PC-3 (cell line): ENCODE measurements around the gene PRPSAP2. TPM values are rescaled to one million over a fixed set of nuclear protein-coding genes. Genes with fewer than 3 reads are reported as not detected.

ENCODE experiments used
- ATAC-seq: fragments of 200-7000 bp; cut with Tn5 transposase; 2 replicates; pipeline ENCODE4 v1.9.1; 2020; ENCODE audit warnings: mild to moderate bottlenecking, moderate library complexity
- BruUV-seq: library from RNA; stranded (reverse); fragments of 400-500 nt; replicated peaks from 2 replicates; lab custom pipeline; 2021; lab: Mats Ljungman, UMichigan
- CTCF ChIA-PET: fragments of 300-600 bp; sonication (Branson Sonifier 250); formaldehyde crosslinking; loops from one replicate; lab custom pipeline; 2022; ENCODE audit warnings: antibody characterized with exemption; lab: Charles Lee
- POLR2A ChIA-PET: fragments of 300-600 bp; sonication (Branson Sonifier 250); formaldehyde crosslinking; loops from one replicate; lab custom pipeline; 2022; ENCODE audit warnings: antibody characterized with exemption; ENCODE audit not compliant: unreplicated experiment; lab: Charles Lee
- DNase-seq: peaks from one replicate; pipeline ENCODE4 v3.0.0-alpha.2; 2015
- H2AFZ ChIP-seq: fragments of 300-600 bp; sonication (generic); 2 replicates; pipeline ENCODE4 v1.6.0; 2016; ENCODE audit warnings: antibody characterized with exemption, low read length
- H3F3A ChIP-seq: fragments of 300-600 bp; sonication (generic); one replicate; pipeline ENCODE4 v1.6.0; 2017; ENCODE audit warnings: antibody characterized with exemption, low read length, control low read depth, mild to moderate bottlenecking; ENCODE audit not compliant: unreplicated experiment
- H3K27ac ChIP-seq: fragments of 300-600 bp; sonication (generic); 2 replicates; pipeline ENCODE4 v1.5.1; 2016; ENCODE audit warnings: mild to moderate bottlenecking, low read length
- H3K27me3 ChIP-seq: fragments of 300-600 bp; sonication (generic); 2 replicates; pipeline ENCODE4 v1.6.1; 2016; ENCODE audit warnings: low read length, mixed read lengths
- H3K36me3 ChIP-seq: fragments of 300-600 bp; sonication (generic); 2 replicates; pipeline ENCODE4 v1.6.1; 2016; ENCODE audit warnings: low read depth, mixed run types, low read length, mixed read lengths
- H3K4me1 ChIP-seq: fragments of 300-600 bp; sonication (generic); 2 replicates; pipeline ENCODE4 v1.5.1; 2016; ENCODE audit warnings: low read length; ENCODE audit not compliant: insufficient read depth
- H3K4me2 ChIP-seq: fragments of 300-600 bp; sonication (generic); 2 replicates; pipeline ENCODE4 v1.6.0; 2016; ENCODE audit warnings: low read length
- H3K4me3 ChIP-seq: fragments of 300-600 bp; sonication (generic); 2 replicates; pipeline ENCODE4 v1.5.1; 2016; ENCODE audit warnings: mild to moderate bottlenecking, low read length, mixed read lengths
- H3K79me2 ChIP-seq: fragments of 300-600 bp; sonication (generic); 2 replicates; pipeline ENCODE4 v1.6.1; 2017; ENCODE audit warnings: low read length, mixed read lengths
- H3K9ac ChIP-seq: fragments of 300-600 bp; sonication (generic); 2 replicates; pipeline ENCODE4 v1.6.0; 2016; ENCODE audit warnings: mild to moderate bottlenecking, low read length
- H3K9me2 ChIP-seq: fragments of 300-600 bp; sonication (generic); replicated peaks from 2 replicates; pipeline ENCODE4 v1.6.1; 2016; ENCODE audit warnings: mixed run types, low read length, mixed read lengths
- H3K9me3 ChIP-seq: fragments of 300-600 bp; sonication (generic); 2 replicates; pipeline ENCODE4 v1.6.1; 2016; ENCODE audit warnings: low read length, mixed read lengths
- H4K20me1 ChIP-seq: fragments of 300-600 bp; sonication (generic); 2 replicates; pipeline ENCODE4 v1.6.1; 2016; ENCODE audit warnings: low read length, mixed read lengths
- CTCF ChIP-seq: fragments of 300-600 bp; sonication (generic); conservative IDR thresholded peaks from 2 replicates; pipeline ENCODE4 v1.5.1; 2017; ENCODE audit warnings: antibody characterized with exemption, low read depth, mild to moderate bottlenecking, low read length
- EZH2 ChIP-seq: fragments of 300-600 bp; sonication (generic); IDR thresholded peaks from one replicate; pipeline ENCODE4 v1.6.1; 2017; ENCODE audit warnings: antibody characterized with exemption, mild to moderate bottlenecking, low read length; ENCODE audit not compliant: unreplicated experiment
- EZH2phosphoT487 ChIP-seq: fragments of 300-600 bp; sonication (generic); IDR thresholded peaks from 2 replicates; pipeline ENCODE4 v1.6.1; 2018; ENCODE audit warnings: mild to moderate bottlenecking, antibody characterized with exemption, low read length, borderline replicate concordance
- intact Hi-C: fragments of 100-400 bp; cut with micrococcal nuclease; formaldehyde crosslinking; loops from 2 replicates; pipeline ENCODE4 v1.9.0; 2023
- total RNA-seq: library from RNA; depleted of rRNA; stranded (reverse); fragments of >200 nt; gene quantifications from 2 replicates; pipeline ENCODE4 v1.2.3, GENCODE V29; 2014

Gene PRPSAP2
- total RNA-seq, 1 experiment from 2014 or later, result 81.3 TPM

GRCh38 chr17:18968345-18968744, 110.4 kb downstream of the PRPSAP2 start:
- intact Hi-C loops, result no loop called here
- H3K9me3 ChIP-seq, result no peaks in the 10 kb centered on the region
- H4K20me1 ChIP-seq, result no peaks in the 10 kb centered on the region
- ChIA-PET POLR2A (no interaction called here), CTCF (no interaction called here)
- peak overlapping the region; percentile 31; the same call in 1 of the 2 replicates for H3K4me2 ChIP-seq
- no peaks in the 10 kb centered on the region for H3K9me2 ChIP-seq
- H3K9ac ChIP-seq, result no peak overlapping the region
- H3K27ac ChIP-seq, result no peak overlapping the region
- H3K4me1 ChIP-seq, result peaks cover 29% of the 10 kb centered on the region
- DNase-seq (no peak), ATAC-seq (no peak)
- no peaks in the 10 kb centered on the region for H3K79me2 ChIP-seq
- no peaks in the 10 kb centered on the region for H3F3A ChIP-seq
- no peak for TF ChIP-seq EZH2
- no peak for TF ChIP-seq CTCF
- TF ChIP-seq EZH2phosphoT487, result no peak
- no peaks in the 10 kb centered on the region for H3K27me3 ChIP-seq
- no peaks in the 10 kb centered on the region for H3K36me3 ChIP-seq
- peak overlapping the region; percentile 49 for H2AFZ ChIP-seq
- BruUV-seq, result no TSS peak
- H3K4me3 ChIP-seq, result no peak overlapping the region

DNA sequence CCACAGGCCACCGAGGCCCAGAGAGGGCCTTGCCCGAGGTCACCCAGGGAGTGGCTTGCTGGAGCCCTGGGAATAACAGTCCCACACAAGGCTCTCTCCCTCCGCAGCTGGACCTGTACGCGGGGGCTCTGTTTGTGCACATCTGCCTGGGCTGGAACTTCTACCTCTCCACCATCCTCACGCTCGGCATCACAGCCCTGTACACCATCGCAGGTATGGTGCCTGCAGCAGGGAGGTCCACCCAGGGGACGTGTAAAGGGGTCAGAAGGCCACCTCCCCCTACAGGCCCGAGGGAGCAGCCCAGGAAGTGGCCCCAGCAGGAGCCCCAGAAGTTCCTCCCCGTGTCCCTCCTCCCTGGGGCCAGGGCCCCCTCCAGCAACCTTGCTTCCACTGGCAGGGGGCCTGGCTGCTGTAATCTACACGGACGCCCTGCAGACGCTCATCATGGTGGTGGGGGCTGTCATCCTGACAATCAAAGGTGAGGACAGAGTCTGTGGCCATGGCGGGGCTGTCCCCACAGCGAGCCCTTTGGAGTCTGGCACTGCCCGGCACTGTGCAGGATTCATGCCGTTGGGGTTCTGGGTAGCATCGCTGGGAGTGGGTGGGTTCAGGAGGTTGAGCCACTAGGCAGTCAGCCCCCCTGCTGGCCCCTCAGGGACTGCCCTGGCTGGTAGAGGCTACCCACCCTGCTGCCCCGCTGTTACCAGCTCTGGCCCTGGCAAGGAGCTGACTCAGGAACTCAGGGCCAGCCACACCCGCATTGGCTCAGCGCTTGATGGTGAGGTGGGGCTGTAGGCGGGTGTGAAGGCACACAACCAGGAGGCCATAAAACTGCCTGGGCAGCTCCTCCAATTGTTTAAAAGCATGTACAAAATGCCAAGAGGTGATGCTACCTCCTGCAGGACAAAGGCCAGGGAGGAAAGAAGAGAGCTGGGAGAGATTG, 111.3 kb downstream of the PRPSAP2 start:
- Histone ChIP-seq H3F3A (no peaks in the 10 kb centered on the region), H3K27me3 (no peaks in the 10 kb centered on the region)

More for the DNA sequence above, 111.3 kb downstream of the PRPSAP2 start:
- Histone ChIP-seq H4K20me1 (no peaks in the 10 kb centered on the region), H3K4me3 (no peak overlapping the region), H3K4me1 (peaks cover 29% of the 10 kb centered on the region), H3K9me2 (no peaks in the 10 kb centered on the region), H3K9me3 (no peaks in the 10 kb centered on the region), H2AFZ (peak overlapping the region; percentile 57; the same call in 1 of the 2 replicates), H3K27ac (no peak overlapping the region), H3K36me3 (no peaks in the 10 kb centered on the region), H3K9ac (no peak overlapping the region), H3K79me2 (no peaks in the 10 kb centered on the region), H3K4me2 (peak overlapping the region; percentile 40)
- POLR2A ChIA-PET, result interaction anchor here (0.6 kb wide), 1 partner anchor 19 kb away, joined by 3 read pairs; no protein-coding TSS in a partner anchor
- intact Hi-C loops, result no loop called here
- DNase-seq (peak; percentile 86), ATAC-seq (peak; percentile 98)
- TF ChIP-seq EZH2phosphoT487 (no peak), EZH2 (no peak), CTCF (no peak)
- no TSS peak for BruUV-seq
- CTCF ChIA-PET, result interaction anchor here (1.2 kb wide), 1 partner anchor 8 kb away, joined by 4 read pairs; no protein-coding TSS in a partner anchor
